ENCODE measurements around the gene SAFB2.

SAFB2 gene

DNA sequence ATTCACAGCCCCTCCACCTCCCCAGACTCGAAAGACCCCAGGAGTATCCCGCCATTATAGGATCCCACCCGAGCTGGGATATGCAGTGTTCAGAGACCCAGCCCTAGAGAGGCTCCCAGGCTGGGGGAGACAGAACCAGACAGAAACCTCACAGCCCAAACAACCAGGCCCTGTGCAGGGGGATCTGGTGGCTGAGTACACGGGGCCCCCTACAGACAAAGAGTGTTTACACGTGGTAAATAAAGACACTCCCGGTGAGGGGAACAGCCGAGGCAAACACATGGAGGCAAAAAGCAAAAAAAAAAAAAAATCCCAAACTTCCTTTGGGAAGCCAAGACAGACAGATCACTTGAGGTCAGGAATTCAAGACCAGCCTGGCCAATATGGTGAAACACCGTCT lies 79.9 kb downstream of the SAFB2 start:
- DNase-seq (ENCODE audit: low read depth), result no peak

DNA sequence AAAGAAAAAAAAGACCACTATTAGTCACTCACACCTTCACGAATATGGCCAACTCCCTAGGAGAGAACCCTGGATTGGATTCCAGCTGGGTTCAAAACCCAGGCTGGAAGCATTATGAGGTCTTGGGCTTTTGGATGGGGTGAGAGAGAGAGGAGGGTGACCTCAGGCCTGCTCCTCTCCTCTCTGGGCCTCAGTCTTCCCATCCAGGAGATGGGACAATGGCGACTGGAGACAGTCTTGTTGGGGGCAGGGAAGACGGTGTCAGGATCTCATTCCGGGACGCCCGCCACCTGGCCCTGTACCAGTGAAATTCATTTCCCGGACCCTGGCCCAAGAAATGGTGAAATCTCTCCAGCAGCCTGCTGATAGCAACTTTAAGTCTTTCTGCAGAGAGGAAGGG lies 81.1 kb downstream of the SAFB2 start:
- DNase-seq (ENCODE audit: low read depth), result no peak

DNA sequence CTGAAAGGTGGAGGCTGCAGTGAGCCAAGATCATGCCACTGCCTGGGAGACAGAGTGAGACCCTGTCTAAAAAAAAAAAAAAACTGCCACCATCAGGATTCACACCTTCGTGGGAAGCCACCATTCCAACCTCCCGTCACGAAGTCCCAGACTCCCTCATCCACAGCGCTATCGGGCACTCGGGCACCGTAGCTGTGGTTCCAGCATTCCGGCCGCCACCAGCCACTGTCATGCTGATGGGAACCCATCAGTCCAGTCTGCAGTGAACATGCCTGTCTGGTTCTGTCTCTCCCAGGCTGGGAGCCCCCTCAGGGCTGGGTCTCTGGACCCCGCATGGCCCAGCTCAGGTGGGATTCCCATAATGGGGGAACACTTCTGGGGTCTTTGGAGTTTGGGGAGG lies 82.4 kb downstream of the SAFB2 start:
- no peak for DNase-seq (ENCODE audit: low read depth)

DNA sequence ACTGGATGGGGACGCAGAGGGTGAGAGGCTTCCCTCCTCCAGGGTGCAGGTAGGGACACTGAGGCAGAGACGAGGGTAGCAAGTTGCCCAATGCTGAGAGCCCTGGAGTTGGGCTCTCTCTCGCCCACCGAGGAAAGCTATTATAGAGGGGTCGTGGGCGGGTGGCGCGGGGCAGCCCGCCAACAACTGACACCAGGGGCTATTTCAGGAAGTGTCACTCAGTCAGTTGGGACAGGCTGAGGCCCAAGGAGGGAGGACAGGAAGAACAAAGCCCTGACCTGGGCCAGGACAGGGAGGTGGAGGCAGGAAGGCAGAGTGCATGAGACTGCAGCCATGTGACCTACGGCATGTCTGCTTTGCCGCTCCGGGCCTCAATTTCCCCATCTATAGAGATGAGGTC lies 84.7 kb downstream of the SAFB2 start:
- no peak for DNase-seq (ENCODE audit: low read depth)

Data from HS-27A (cell line).